ENCODE measurements around the gene UCK1. TPM values are rescaled to one million over a fixed set of nuclear protein-coding genes. Genes with fewer than 3 reads are reported as not detected.

Gene UCK1
- total and polyA plus RNA-seq, 4 donors: 17.6 to 28.6 (median 25.1) TPM

DNA sequence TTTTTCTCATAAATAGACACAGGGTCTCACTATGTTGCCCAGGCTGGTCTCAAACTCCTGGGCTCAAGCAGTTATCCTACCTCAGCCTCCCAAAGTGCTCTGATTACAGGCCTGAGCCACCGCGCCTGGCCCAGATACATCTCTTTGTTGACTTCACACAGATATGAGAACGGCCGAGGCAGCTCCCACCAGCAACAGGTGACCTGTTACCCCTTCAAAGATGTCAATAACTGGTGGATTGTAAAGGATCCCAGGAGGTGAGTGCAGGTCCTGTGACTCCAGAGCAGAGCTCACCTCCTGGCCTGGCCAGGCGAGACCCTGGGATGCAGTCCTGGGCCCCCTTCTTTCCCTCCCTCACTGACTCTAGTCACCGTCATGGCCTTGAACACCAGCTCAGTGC is 19.2 kb downstream of the UCK1 start:
- DNase-seq (no peak), ATAC-seq (ENCODE audit: insufficient read depth, low FRiP score) (no peak)
- H3K27me3 ChIP-seq (ENCODE audit: control insufficient read depth in 3 of 3, insufficient read depth in 3 of 3, low read length in 2 of 3): no peaks in the 10 kb centered on the region
- TF ChIP-seq, protein P1, sequence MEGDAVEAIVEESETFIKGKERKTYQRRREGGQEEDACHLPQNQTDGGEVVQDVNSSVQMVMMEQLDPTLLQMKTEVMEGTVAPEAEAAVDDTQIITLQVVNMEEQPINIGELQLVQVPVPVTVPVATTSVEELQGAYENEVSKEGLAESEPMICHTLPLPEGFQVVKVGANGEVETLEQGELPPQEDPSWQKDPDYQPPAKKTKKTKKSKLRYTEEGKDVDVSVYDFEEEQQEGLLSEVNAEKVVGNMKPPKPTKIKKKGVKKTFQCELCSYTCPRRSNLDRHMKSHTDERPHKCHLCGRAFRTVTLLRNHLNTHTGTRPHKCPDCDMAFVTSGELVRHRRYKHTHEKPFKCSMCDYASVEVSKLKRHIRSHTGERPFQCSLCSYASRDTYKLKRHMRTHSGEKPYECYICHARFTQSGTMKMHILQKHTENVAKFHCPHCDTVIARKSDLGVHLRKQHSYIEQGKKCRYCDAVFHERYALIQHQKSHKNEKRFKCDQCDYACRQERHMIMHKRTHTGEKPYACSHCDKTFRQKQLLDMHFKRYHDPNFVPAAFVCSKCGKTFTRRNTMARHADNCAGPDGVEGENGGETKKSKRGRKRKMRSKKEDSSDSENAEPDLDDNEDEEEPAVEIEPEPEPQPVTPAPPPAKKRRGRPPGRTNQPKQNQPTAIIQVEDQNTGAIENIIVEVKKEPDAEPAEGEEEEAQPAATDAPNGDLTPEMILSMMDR (IDR thresholded peaks at IDR 0.05; ENCODE audit: control extremely low read depth, extremely low read depth): no peak
- H3K4me1 ChIP-seq (ENCODE audit: control insufficient read depth in 5 of 5, insufficient read depth in 5 of 5, low read length in 5 of 5): no peaks in the 10 kb centered on the region
- no peak overlapping the region for H3K9ac ChIP-seq (ENCODE audit: insufficient read depth in 1 of 2, low read length in 2 of 2)
- WGBS, 2 donors: 95 to 100% methylated on average over 6 of the region's 6 CpGs
- no peak overlapping the region for H3K27ac ChIP-seq (ENCODE audit: low read depth in 1 of 2, low read length in 1 of 2)
- H3K4me3 ChIP-seq: no peak overlapping the region
- peaks cover 12 to 58% (median 32%) of the 10 kb centered on the region in 4 donors for H3K36me3 ChIP-seq (ENCODE audit: control insufficient read depth in 4 of 4, insufficient read depth in 4 of 4, low read length in 4 of 4)
- no peaks in the 10 kb centered on the region for H3K9me3 ChIP-seq (ENCODE audit: control insufficient read depth in 4 of 4, insufficient read depth in 3 of 4, low read length in 3 of 4)

DNA sequence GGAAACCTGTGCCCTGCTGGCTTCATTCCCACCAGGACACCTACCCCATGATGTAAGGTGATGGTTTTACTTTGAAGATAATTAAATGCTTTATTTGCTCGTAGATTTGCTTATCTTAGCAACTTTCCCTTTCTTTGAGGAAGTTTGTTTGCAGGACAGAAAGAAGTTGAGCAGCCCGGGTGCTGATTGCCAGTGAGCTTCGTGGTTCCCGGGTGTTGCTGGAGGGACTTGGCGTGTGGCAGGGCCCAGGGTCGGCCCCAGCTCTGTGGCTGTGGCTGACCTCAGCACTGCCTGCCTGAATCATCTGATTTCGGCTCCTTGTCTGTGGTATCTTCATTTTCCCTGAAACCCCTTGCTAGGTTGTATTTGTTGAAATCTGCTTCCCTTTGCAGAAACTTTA is 19.6 kb downstream of the UCK1 start:
- H3K36me3 ChIP-seq (ENCODE audit: control insufficient read depth in 4 of 4, insufficient read depth in 4 of 4, low read length in 4 of 4): peaks cover 10 to 53% (median 28%) of the 10 kb centered on the region in 4 donors
- H3K4me1 ChIP-seq (ENCODE audit: control insufficient read depth in 5 of 5, insufficient read depth in 5 of 5, low read length in 5 of 5): no peaks in the 10 kb centered on the region
- H3K9me3 ChIP-seq (ENCODE audit: control insufficient read depth in 4 of 4, insufficient read depth in 3 of 4, low read length in 3 of 4): no peaks in the 10 kb centered on the region
- H3K9ac ChIP-seq (ENCODE audit: insufficient read depth in 1 of 2, low read length in 2 of 2): no peak overlapping the region
- H3K27ac ChIP-seq (ENCODE audit: low read depth in 1 of 2, low read length in 1 of 2): no peak overlapping the region
- DNase-seq (no peak), ATAC-seq (ENCODE audit: insufficient read depth, low FRiP score) (no peak)
- no peaks in the 10 kb centered on the region for H3K27me3 ChIP-seq (ENCODE audit: control insufficient read depth in 3 of 3, insufficient read depth in 3 of 3, low read length in 2 of 3)
- TF ChIP-seq, protein P1 (IDR thresholded peaks at IDR 0.05; ENCODE audit: control extremely low read depth, extremely low read depth): no peak
- no peak overlapping the region for H3K4me3 ChIP-seq
- WGBS, 2 donors: 75 to 76% methylated on average over 7 of the region's 7 CpGs

DNA sequence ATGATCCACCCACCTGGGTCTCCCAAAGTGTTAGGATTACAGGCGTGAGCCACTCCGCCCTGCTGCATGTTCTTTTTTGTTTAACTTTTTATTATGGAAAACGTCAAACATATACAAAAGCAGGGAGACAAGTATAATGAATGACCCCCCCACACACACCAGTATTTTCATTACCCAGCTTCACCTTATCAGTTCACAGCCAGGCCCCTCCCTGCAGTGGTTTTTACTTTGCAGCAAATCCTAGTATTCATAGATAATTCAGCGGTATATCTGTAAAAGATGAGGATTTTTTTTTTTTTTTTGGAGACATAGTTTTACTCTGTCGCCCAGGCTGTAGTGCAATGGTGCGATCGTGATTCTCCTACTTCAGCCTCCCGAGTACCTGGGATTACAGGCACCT is 26.1 kb downstream of the UCK1 start:
- Histone ChIP-seq H3K36me3 (ENCODE audit: control insufficient read depth in 4 of 4, insufficient read depth in 4 of 4, low read length in 4 of 4) (peaks cover 0 to 13% (median 9%) of the 10 kb centered on the region in 4 donors), H3K27ac (ENCODE audit: low read depth in 1 of 2, low read length in 1 of 2) (no peak overlapping the region), H3K27me3 (ENCODE audit: control insufficient read depth in 3 of 3, insufficient read depth in 3 of 3, low read length in 2 of 3) (no peaks in the 10 kb centered on the region), H3K9me3 (ENCODE audit: control insufficient read depth in 4 of 4, insufficient read depth in 3 of 4, low read length in 3 of 4) (no peaks in the 10 kb centered on the region), H3K4me1 (ENCODE audit: control insufficient read depth in 5 of 5, insufficient read depth in 5 of 5, low read length in 5 of 5) (peaks cover 0 to 11% (median 10%) of the 10 kb centered on the region in 5 donors), H3K9ac (ENCODE audit: insufficient read depth in 1 of 2, low read length in 2 of 2) (no peak overlapping the region), H3K4me3 (no peak overlapping the region)
- TF ChIP-seq, protein P1 (IDR thresholded peaks at IDR 0.05; ENCODE audit: control extremely low read depth, extremely low read depth): no peak
- 92 to 97% methylated on average over 8 of the region's 8 CpGs for WGBS, 2 donors
- DNase-seq (no peak), ATAC-seq (ENCODE audit: insufficient read depth, low FRiP score) (no peak)
